ENCODE data around the gene C5orf52.

GRCh38 chr5:157714596-157714864, 43.2 kb downstream of the C5orf52 start:
- TF ChIP-seq CTCF (IDR thresholded peaks at IDR 0.05) (no peak), BHLHE40 (IDR thresholded peaks at IDR 0.05; ENCODE audit: low read depth, low read length) (no peak), CHD4 (IDR thresholded peaks at IDR 0.05; ENCODE audit: borderline replicate concordance) (no peak), MAFK (IDR thresholded peaks at IDR 0.05; ENCODE audit: partially characterized antibody) (no peak), POLR2A (IDR thresholded peaks at IDR 0.05; ENCODE audit: low read length) (no peak), EP300 (IDR thresholded peaks at IDR 0.05) (no peak), NR3C1 (IDR thresholded peaks at IDR 0.05) (no peak), SMC3 (IDR thresholded peaks at IDR 0.05) (no peak), HOXA7 (CRISPR knock-in tag; IDR thresholded peaks at IDR 0.05) (no peak), REST (IDR thresholded peaks at IDR 0.05) (no peak)
- TF ChIP-seq, protein P1, sequence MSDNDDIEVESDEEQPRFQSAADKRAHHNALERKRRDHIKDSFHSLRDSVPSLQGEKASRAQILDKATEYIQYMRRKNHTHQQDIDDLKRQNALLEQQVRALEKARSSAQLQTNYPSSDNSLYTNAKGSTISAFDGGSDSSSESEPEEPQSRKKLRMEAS (IDR thresholded peaks at IDR 0.05) = no peak
- TF ChIP-seq, protein P2, sequence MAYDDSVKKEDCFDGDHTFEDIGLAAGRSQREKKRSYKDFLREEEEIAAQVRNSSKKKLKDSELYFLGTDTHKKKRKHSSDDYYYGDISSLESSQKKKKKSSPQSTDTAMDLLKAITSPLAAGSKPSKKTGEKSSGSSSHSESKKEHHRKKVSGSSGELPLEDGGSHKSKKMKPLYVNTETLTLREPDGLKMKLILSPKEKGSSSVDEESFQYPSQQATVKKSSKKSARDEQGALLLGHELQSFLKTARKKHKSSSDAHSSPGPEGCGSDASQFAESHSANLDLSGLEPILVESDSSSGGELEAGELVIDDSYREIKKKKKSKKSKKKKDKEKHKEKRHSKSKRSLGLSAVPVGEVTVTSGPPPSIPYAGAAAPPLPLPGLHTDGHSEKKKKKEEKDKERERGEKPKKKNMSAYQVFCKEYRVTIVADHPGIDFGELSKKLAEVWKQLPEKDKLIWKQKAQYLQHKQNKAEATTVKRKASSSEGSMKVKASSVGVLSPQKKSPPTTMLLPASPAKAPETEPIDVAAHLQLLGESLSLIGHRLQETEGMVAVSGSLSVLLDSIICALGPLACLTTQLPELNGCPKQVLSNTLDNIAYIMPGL (CRISPR knock-in tag; IDR thresholded peaks at IDR 0.05; ENCODE audit: borderline replicate concordance) = no peak
- TF ChIP-seq, protein P3, sequence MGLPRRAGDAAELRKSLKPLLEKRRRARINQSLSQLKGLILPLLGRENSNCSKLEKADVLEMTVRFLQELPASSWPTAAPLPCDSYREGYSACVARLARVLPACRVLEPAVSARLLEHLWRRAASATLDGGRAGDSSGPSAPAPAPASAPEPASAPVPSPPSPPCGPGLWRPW (IDR thresholded peaks at IDR 0.05) = no peak

All from A549 (cell line).